Measurements from ENCODE around the gene FAM180B.

The FAM180B gene

DNA sequence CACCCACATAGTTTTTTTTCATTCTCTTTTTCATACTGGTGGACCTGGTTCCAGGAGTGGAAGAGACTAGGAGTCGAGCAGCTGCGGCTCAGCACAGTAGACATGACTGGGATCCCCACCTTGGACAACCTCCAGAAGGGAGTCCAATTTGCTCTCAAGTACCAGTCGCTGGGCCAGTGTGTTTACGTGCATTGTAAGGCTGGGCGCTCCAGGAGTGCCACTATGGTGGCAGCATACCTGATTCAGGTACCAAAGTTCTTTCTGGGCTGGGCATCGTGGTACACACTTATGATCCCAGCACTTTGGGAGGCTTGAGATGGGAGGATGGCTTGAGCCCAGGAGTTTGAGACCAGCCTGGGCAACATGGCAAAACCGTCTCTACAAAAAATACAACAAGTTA is 16.8 kb upstream of the FAM180B start:
- H3K9me3 ChIP-seq (replicated peaks in 1 of 2; ENCODE audit: control insufficient read depth in 2 of 2, insufficient read depth in 1 of 2, low read depth in 1 of 2, low read length in 2 of 2): no peaks in the 10 kb centered on the region
- no peak overlapping the region for H2BK5ac ChIP-seq (ENCODE audit: low read length)
- no CpG with 5 or more reads among the region's 7 CpGs for WGBS, 2 donors (ENCODE audit: extremely low coverage in 2 of 2, insufficient read length in 2 of 2, insufficient replicate concordance in 1 of 2)
- no peak overlapping the region for H3K9ac ChIP-seq (ENCODE audit: low read depth, low read length, poor library complexity)
- no peak overlapping the region for H2BK15ac ChIP-seq (ENCODE audit: low read length)
- H3K23ac ChIP-seq (ENCODE audit: low read depth, low read length, poor library complexity): no peak overlapping the region
- DNase-seq (ENCODE audit: low spot score): no peak
- no peak overlapping the region for H2BK120ac ChIP-seq (ENCODE audit: low read depth, low read length)
- no peak overlapping the region for H2AK5ac ChIP-seq (ENCODE audit: low read depth, low read length)
- H2BK12ac ChIP-seq (ENCODE audit: low read length): no peak overlapping the region
- H3K4me2 ChIP-seq (ENCODE audit: insufficient read depth, low read length, poor library complexity, severe bottlenecking): no peak overlapping the region
- H3K79me1 ChIP-seq (ENCODE audit: low read depth, low read length): peaks cover 10% of the 10 kb centered on the region
- H4K91ac ChIP-seq (ENCODE audit: low read depth, low read length, poor library complexity): no peak overlapping the region
- H3K14ac ChIP-seq (ENCODE audit: low read length): no peak overlapping the region
- peaks cover 0 to 4% of the 10 kb centered on the region in 2 donors for H3K4me1 ChIP-seq (ENCODE audit: control insufficient read depth in 2 of 2, insufficient read depth in 1 of 2, low read depth in 1 of 2, low read length in 2 of 2)
- H3K27me3 ChIP-seq (ENCODE audit: control insufficient read depth in 3 of 3, insufficient read depth in 3 of 3, low read depth in 1 of 3, low read length in 3 of 3): peaks cover 0 to 3% (median 0%) of the 10 kb centered on the region in 3 experiments
- H3K4me3 ChIP-seq (ENCODE audit: low read length in 2 of 2): no peak overlapping the region
- H2AFZ ChIP-seq (ENCODE audit: low read length): no peak overlapping the region
- no peak overlapping the region for H4K8ac ChIP-seq (ENCODE audit: low read depth, low read length)
- H3K36me3 ChIP-seq (replicated peaks in 1 of 2; ENCODE audit: control insufficient read depth in 2 of 2, insufficient read depth in 2 of 2, low read length in 2 of 2): peaks cover 20 to 51% of the 10 kb centered on the region in 2 donors
- no peak overlapping the region for H3K4ac ChIP-seq (ENCODE audit: low read length)
- H3K18ac ChIP-seq (ENCODE audit: low read length): no peak overlapping the region
- H3K27ac ChIP-seq (replicated peaks; ENCODE audit: low read length): no peak overlapping the region

- H4K8ac ChIP-seq (ENCODE audit: low read depth, low read length): no peak overlapping the region
- no CpG with 5 or more reads among the region's 3 CpGs for WGBS, 2 donors (ENCODE audit: extremely low coverage in 2 of 2, insufficient read length in 2 of 2, insufficient replicate concordance in 1 of 2)
- H3K4me1 ChIP-seq (ENCODE audit: control insufficient read depth in 2 of 2, insufficient read depth in 1 of 2, low read depth in 1 of 2, low read length in 2 of 2): no peaks in the 10 kb centered on the region
Observed at GRCh38 chr11:47570651-47571356, 15.7 kb upstream of the FAM180B start.

GRCh38 chr11:47571357-47571729 is 15.1 kb upstream of the FAM180B start:
- Histone ChIP-seq H3K27me3 (ENCODE audit: control insufficient read depth in 3 of 3, insufficient read depth in 3 of 3, low read depth in 1 of 3, low read length in 3 of 3) (no peaks in the 10 kb centered on the region), H3K36me3 (replicated peaks in 1 of 2; ENCODE audit: control insufficient read depth in 2 of 2, insufficient read depth in 2 of 2, low read length in 2 of 2) (peaks cover 20 to 63% of the 10 kb centered on the region in 2 donors), H2BK120ac (ENCODE audit: low read depth, low read length) (no peak overlapping the region), H2AFZ (ENCODE audit: low read length) (no peak overlapping the region), H2BK5ac (ENCODE audit: low read length) (no peak overlapping the region), H4K91ac (ENCODE audit: low read depth, low read length, poor library complexity) (no peak overlapping the region), H4K8ac (ENCODE audit: low read depth, low read length) (no peak overlapping the region), H3K27ac (replicated peaks; ENCODE audit: low read length) (no peak overlapping the region), H3K18ac (ENCODE audit: low read length) (no peak overlapping the region), H3K79me1 (ENCODE audit: low read depth, low read length) (peaks cover 4% of the 10 kb centered on the region), H3K4ac (ENCODE audit: low read length) (no peak overlapping the region), H3K4me2 (ENCODE audit: insufficient read depth, low read length, poor library complexity, severe bottlenecking) (no peak overlapping the region), H3K23ac (ENCODE audit: low read depth, low read length, poor library complexity) (no peak overlapping the region), H2BK15ac (ENCODE audit: low read length) (no peak overlapping the region), H2BK12ac (ENCODE audit: low read length) (no peak overlapping the region), H2AK5ac (ENCODE audit: low read depth, low read length) (no peak overlapping the region), H3K9ac (ENCODE audit: low read depth, low read length, poor library complexity) (no peak overlapping the region), H3K14ac (ENCODE audit: low read length) (no peak overlapping the region), H3K4me1 (ENCODE audit: control insufficient read depth in 2 of 2, insufficient read depth in 1 of 2, low read depth in 1 of 2, low read length in 2 of 2) (no peaks in the 10 kb centered on the region), H3K4me3 (ENCODE audit: low read length in 2 of 2) (no peak overlapping the region), H3K9me3 (replicated peaks in 1 of 2; ENCODE audit: control insufficient read depth in 2 of 2, insufficient read depth in 1 of 2, low read depth in 1 of 2, low read length in 2 of 2) (peaks cover 0 to 2% of the 10 kb centered on the region in 2 donors)
- no CpG with 5 or more reads among the region's 4 CpGs for WGBS, 2 donors (ENCODE audit: extremely low coverage in 2 of 2, insufficient read length in 2 of 2, insufficient replicate concordance in 1 of 2)
- DNase-seq (ENCODE audit: low spot score): no peak

More at GRCh38 chr11:47570651-47571356, 15.7 kb upstream of the FAM180B start:
- no peak for DNase-seq (ENCODE audit: low spot score)
- H3K27me3 ChIP-seq (ENCODE audit: control insufficient read depth in 3 of 3, insufficient read depth in 3 of 3, low read depth in 1 of 3, low read length in 3 of 3): no peaks in the 10 kb centered on the region
- H3K18ac ChIP-seq (ENCODE audit: low read length): no peak overlapping the region
- H3K14ac ChIP-seq (ENCODE audit: low read length): no peak overlapping the region
- H2AK5ac ChIP-seq (ENCODE audit: low read depth, low read length): no peak overlapping the region
- H3K9me3 ChIP-seq (replicated peaks in 1 of 2; ENCODE audit: control insufficient read depth in 2 of 2, insufficient read depth in 1 of 2, low read depth in 1 of 2, low read length in 2 of 2): peaks cover 0 to 2% of the 10 kb centered on the region in 2 donors
- no peak overlapping the region for H3K23ac ChIP-seq (ENCODE audit: low read depth, low read length, poor library complexity)
- H3K4me3 ChIP-seq (ENCODE audit: low read length in 2 of 2): no peak overlapping the region
- no peak overlapping the region for H2AFZ ChIP-seq (ENCODE audit: low read length)
- no peak overlapping the region for H3K4me2 ChIP-seq (ENCODE audit: insufficient read depth, low read length, poor library complexity, severe bottlenecking)
- no peak overlapping the region for H3K9ac ChIP-seq (ENCODE audit: low read depth, low read length, poor library complexity)
- no peak overlapping the region for H2BK15ac ChIP-seq (ENCODE audit: low read length)
- H4K91ac ChIP-seq (ENCODE audit: low read depth, low read length, poor library complexity): no peak overlapping the region
- no peak overlapping the region for H2BK5ac ChIP-seq (ENCODE audit: low read length)
- peaks cover 20 to 60% of the 10 kb centered on the region in 2 donors for H3K36me3 ChIP-seq (replicated peaks in 1 of 2; ENCODE audit: control insufficient read depth in 2 of 2, insufficient read depth in 2 of 2, low read length in 2 of 2)
- no peak overlapping the region for H2BK12ac ChIP-seq (ENCODE audit: low read length)
- H3K27ac ChIP-seq (replicated peaks; ENCODE audit: low read length): no peak overlapping the region
- no peak overlapping the region for H3K4ac ChIP-seq (ENCODE audit: low read length)
- peaks cover 7% of the 10 kb centered on the region for H3K79me1 ChIP-seq (ENCODE audit: low read depth, low read length)
- H2BK120ac ChIP-seq (ENCODE audit: low read depth, low read length): no peak overlapping the region

DNA sequence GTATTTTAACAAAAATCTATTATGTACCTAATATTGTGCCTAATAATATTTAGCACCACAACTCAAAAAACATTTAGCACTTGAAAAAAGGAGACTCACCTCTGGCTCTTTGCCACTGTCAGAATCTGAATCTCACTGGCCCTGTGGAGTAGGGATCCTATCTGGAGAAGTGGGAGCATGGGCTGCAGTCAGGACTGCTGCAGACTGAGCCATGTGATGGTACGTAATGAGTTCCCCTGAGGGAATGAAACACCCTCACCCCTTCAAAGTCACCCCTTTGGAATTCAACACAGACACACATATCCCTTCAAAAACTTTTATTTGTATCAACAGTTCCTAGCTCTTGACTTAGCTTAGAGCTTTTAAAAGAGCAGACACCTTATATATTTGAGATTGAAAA is 14.6 kb upstream of the FAM180B start:
- Histone ChIP-seq H2AFZ (ENCODE audit: low read length) (no peak overlapping the region), H3K36me3 (replicated peaks in 1 of 2; ENCODE audit: control insufficient read depth in 2 of 2, insufficient read depth in 2 of 2, low read length in 2 of 2) (peaks cover 20 to 67% of the 10 kb centered on the region in 2 donors), H2BK120ac (ENCODE audit: low read depth, low read length) (no peak overlapping the region), H3K27me3 (ENCODE audit: control insufficient read depth in 3 of 3, insufficient read depth in 3 of 3, low read depth in 1 of 3, low read length in 3 of 3) (no peaks in the 10 kb centered on the region), H3K79me1 (ENCODE audit: low read depth, low read length) (peaks cover 4% of the 10 kb centered on the region), H4K91ac (ENCODE audit: low read depth, low read length, poor library complexity) (no peak overlapping the region), H3K9me3 (replicated peaks in 1 of 2; ENCODE audit: control insufficient read depth in 2 of 2, insufficient read depth in 1 of 2, low read depth in 1 of 2, low read length in 2 of 2) (peaks cover 0 to 2% of the 10 kb centered on the region in 2 donors), H3K4me1 (ENCODE audit: control insufficient read depth in 2 of 2, insufficient read depth in 1 of 2, low read depth in 1 of 2, low read length in 2 of 2) (peaks cover 0 to under 1% of the 10 kb centered on the region in 2 donors), H4K8ac (ENCODE audit: low read depth, low read length) (no peak overlapping the region), H2BK12ac (ENCODE audit: low read length) (no peak overlapping the region), H3K18ac (ENCODE audit: low read length) (no peak overlapping the region), H3K4me3 (ENCODE audit: low read length in 2 of 2) (no peak overlapping the region), H3K9ac (ENCODE audit: low read depth, low read length, poor library complexity) (no peak overlapping the region), H3K14ac (ENCODE audit: low read length) (no peak overlapping the region), H2AK5ac (ENCODE audit: low read depth, low read length) (no peak overlapping the region), H3K4ac (ENCODE audit: low read length) (no peak overlapping the region), H3K27ac (replicated peaks; ENCODE audit: low read length) (no peak overlapping the region), H3K4me2 (ENCODE audit: insufficient read depth, low read length, poor library complexity, severe bottlenecking) (no peak overlapping the region), H3K23ac (ENCODE audit: low read depth, low read length, poor library complexity) (no peak overlapping the region), H2BK15ac (ENCODE audit: low read length) (no peak overlapping the region), H2BK5ac (ENCODE audit: low read length) (no peak overlapping the region)
- WGBS, 2 donors (ENCODE audit: extremely low coverage in 2 of 2, insufficient read length in 2 of 2, insufficient replicate concordance in 1 of 2): no CpG with 5 or more reads among the region's 1 CpG
- no peak for DNase-seq (ENCODE audit: low spot score)
